NB4 (cell line): ENCODE data around the gene OXCT2.

Source experiments
- CTCF ChIP-seq: IDR thresholded peaks from one replicate; pipeline ENCODE4 v1.5.1; 2012; ENCODE audit warnings: low read depth, low read length
- MAX ChIP-seq: IDR thresholded peaks from 2 replicates; pipeline ENCODE4 v1.6.1; 2011; ENCODE audit warnings: low read depth, low read length
- MYC ChIP-seq: IDR thresholded peaks from 2 replicates; pipeline ENCODE4 v1.6.1; 2011; ENCODE audit warnings: low read depth, low read length
- POLR2A ChIP-seq: IDR thresholded peaks from 2 replicates; pipeline ENCODE4 v1.6.1; 2011; ENCODE audit warnings: mild to moderate bottlenecking; ENCODE audit not compliant: insufficient read length; ENCODE audit errors: extremely low read depth

- TF ChIP-seq CTCF (no peak), POLR2A (no peak), MYC (no peak), MAX (no peak)
Observed at GRCh38 chr1:39754026-39754570, 17.1 kb downstream of the OXCT2 start.
